ENCODE measurements around the gene NPM1.
A peak's percentile ranks its signal among the peaks of the same experiment; 100 is the strongest.
"Not testable (repeated sequence)": the region's sequence is repeated elsewhere in the genome, so short reads cannot be mapped to it uniquely, and the experiment has no call there.

NPM1 gene

DNA sequence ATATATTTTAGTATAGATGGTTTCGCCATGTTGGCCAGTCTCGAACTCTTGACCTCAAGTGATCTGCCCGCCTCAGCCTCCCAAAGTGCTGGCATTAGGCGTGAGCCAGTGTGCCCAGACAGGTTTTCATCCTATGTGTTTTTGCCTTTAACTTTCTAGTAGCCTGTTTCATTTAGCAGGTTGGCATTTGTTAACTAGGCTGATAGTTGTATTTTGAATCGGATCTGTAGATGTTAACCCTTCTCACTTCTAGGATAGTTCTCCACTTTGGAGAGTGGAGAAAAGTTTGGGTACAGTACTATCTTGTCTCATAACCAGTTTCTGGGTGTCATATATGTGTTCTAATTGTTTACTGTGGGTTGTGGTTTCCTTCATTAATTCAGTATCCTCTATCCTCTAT, 24.5 kb downstream of the NPM1 start:
- Mint-ChIP-seq H3K9me3 (no peaks in the 10 kb centered on the region), H3K4me3 (no peak overlapping the region), H3K36me3 (ENCODE audit: low read depth) (peaks cover 72% of the 10 kb centered on the region), H3K27ac (no peak overlapping the region), H3K4me1 (ENCODE audit: low read depth) (no peaks in the 10 kb centered on the region), H3K27me3 (no peaks in the 10 kb centered on the region)
- intact Hi-C loops (cut with micrococcal nuclease), result no loop called here

DNA sequence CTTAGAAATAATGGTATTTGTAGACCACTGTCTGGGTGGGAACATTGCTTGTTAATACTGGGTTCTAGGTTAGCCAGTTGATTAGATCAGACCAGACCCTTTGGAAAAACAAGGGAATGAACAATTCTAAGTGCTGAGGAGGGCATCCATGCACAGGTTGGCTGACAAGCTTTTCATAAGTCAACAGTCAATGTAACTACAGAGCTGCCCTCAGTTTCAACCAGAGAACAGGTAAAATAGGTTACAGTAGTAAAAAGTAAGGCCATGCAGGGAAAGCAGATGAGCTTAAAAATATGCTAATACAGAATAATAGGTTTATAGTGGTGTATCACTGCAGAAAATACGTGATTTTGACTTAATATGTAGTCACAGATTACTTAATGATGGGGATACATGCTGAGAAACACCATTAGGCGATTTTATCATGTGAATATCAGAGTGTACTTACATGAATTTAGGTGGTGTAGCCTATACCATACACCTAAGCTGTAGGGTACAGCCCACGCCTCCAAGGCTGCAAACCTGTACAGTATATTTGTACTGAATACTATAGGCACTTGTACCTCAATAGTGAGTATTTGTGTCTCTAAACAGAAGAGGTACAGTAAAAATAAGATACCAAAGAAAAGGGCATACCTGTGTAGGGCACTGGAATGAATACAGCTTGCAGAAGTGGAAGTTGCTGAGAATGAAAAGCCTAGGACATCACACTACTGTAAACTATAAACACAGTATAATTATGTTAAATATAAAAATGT, 25.7 kb downstream of the NPM1 start:
- Mint-ChIP-seq H3K27me3 (peaks cover under 1% of the 10 kb centered on the region), H3K4me3 (no peak overlapping the region), H3K27ac (no peak overlapping the region), H3K4me1 (ENCODE audit: low read depth) (peaks cover under 1% of the 10 kb centered on the region), H3K36me3 (ENCODE audit: low read depth) (peaks cover 60% of the 10 kb centered on the region), H3K9me3 (no peaks in the 10 kb centered on the region)
- intact Hi-C loops (cut with micrococcal nuclease), result no loop called here

DNA sequence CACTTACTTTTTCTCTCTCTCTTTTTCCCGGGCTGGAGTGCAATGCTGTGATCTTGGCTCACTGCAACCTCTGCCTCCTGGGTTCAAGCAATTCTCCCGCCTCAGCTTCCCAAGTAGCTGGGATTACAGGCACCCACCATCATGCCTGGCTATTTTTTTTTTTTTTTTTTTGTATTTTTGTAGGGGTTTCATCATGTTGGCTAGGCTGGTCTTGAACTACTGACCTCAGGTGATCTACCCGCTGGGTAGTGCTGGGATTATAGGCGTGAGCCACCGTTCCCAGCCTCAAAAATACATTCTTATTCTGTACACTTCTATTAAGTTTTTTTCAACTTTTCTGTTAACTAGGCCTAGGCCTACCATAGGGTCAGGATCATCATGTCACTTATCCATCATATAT, 26.3 kb downstream of the NPM1 start:
- H3K27ac Mint-ChIP-seq; H3K9me3 Mint-ChIP-seq; intact Hi-C loops (cut with micrococcal nuclease); H3K4me3 Mint-ChIP-seq; H3K27me3 Mint-ChIP-seq; H3K4me1 Mint-ChIP-seq (ENCODE audit: low read depth): not testable (repeated sequence)
- peaks cover 54% of the 10 kb centered on the region for H3K36me3 Mint-ChIP-seq (ENCODE audit: low read depth)

DNA sequence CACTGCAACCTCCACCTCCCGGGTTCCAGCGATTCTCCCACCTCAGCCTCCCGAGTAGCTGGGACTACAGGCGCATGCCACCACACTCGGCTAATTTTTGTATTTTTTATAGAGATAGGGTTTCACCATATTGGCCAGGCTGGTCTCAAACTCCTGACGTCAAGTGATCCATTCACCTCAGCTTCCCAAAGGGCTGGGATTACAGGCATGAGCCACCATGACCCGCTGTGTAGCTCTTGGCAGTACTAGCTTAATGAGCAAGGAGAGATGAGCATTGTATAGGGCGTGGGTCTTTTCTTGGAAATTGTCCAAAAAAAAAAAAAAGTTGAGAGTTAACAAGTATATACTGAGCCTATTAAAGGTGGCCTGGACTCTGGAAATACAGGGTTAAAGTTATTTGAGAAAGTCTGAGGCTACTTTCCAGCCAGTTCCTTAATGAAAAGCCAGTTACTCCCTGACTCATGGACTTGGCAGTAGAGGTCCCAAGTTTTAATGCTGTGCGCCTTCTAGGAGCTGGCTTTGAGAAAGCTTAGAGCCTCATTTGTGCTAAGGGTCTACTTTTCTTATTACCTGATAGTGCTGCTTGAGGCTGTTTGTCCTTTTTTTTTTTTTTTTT, 27.6 kb downstream of the NPM1 start:
- intact Hi-C loops (cut with micrococcal nuclease), result no loop called here
- Mint-ChIP-seq H3K27ac (no peak overlapping the region), H3K4me1 (ENCODE audit: low read depth) (peaks cover 13% of the 10 kb centered on the region), H3K4me3 (no peak overlapping the region), H3K9me3 (no peaks in the 10 kb centered on the region), H3K36me3 (ENCODE audit: low read depth) (peaks cover 41% of the 10 kb centered on the region), H3K27me3 (peaks cover 14% of the 10 kb centered on the region)

DNA sequence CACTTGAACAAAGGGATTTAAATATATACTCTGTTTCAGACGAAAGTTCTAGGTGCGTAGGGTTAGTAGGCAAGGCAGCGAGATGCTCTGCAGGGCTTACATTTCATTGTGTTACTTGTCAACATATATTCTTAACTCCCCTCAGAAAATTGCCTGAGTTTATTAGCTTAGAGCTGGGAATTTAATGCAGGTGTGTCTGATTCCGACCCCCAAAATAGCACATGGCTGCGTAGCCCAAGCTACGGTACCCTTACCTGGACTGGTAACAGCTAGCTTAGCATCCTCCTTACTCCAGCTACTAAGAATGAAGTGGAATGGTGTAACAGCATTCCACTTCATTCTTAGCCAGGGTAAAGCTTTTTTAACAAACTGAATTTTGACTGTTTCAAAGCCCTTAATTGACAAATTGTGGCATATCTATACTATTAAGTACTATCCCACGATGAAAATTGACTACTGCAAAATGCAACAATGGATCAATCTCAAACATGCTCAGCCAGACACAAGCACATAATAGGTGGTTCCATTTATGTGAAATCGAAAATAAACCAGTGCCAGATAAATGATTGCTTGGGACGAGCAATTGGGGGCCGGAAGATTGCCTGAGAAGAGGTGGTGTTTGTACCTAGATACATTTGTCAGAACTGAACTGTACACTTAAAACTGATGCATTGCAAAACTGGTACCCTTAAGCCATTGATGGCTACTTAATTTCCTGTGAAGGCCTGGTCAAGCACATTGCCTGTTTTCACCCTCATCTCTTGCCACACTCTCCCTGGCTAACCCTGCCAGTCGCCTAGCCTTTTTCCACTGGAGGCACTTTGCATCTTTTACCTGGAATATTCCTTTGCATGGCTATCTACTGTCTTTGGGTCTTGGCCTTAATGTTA, 28.8 kb downstream of the NPM1 start:
- Mint-ChIP-seq H3K9me3 (no peaks in the 10 kb centered on the region), H3K4me1 (ENCODE audit: low read depth) (peaks cover 21% of the 10 kb centered on the region), H3K27me3 (peaks cover 26% of the 10 kb centered on the region), H3K4me3 (no peak overlapping the region), H3K27ac (no peak overlapping the region), H3K36me3 (ENCODE audit: low read depth) (peaks cover 29% of the 10 kb centered on the region)
- intact Hi-C loops (cut with micrococcal nuclease), result no loop called here

DNA sequence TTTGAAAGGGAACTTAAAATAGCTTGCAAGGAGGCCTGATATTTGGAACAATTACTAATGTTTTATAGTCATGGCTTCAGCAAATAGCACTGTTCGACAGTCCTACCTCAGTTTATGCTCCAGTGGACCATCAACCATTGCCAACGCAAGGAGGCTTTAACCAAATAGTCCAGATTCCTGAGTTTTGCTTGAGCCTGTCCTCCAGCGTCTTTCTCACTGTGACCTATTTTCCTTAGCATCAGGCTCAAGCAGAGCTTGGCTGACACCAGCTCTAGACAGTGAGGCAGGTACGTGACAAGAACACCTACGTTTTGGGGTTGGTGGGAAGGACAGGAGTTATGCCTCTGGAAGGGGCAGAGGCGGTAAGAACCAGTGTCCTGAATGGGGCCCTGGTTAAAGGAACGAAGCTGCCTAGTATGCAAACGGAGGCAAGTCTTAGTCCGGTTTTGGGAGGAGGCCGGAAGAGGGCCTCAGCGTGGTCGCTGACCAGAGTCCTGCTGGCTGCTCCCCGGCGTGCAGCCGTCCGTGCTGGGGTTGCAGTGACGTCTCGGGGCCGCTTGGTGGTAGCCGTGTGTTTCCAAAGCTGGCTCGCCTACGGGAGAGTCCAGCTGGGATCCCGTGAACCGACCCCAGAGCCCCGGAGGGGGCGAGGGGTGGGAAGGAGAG, 30.8 kb downstream of the NPM1 start:
- peaks cover 21% of the 10 kb centered on the region for H3K4me1 Mint-ChIP-seq (ENCODE audit: low read depth)
- H3K4me3 Mint-ChIP-seq, result peak overlapping the region; percentile 63
- peaks cover 9% of the 10 kb centered on the region for H3K36me3 Mint-ChIP-seq (ENCODE audit: low read depth)
- no peaks in the 10 kb centered on the region for H3K9me3 Mint-ChIP-seq
- intact Hi-C loops (cut with micrococcal nuclease), result loop anchor here (1.0 kb wide), 1 partner anchor 490 kb away; no protein-coding TSS in a partner anchor
- H3K27me3 Mint-ChIP-seq, result peaks cover 47% of the 10 kb centered on the region
- H3K27ac Mint-ChIP-seq, result no peak overlapping the region

DNA sequence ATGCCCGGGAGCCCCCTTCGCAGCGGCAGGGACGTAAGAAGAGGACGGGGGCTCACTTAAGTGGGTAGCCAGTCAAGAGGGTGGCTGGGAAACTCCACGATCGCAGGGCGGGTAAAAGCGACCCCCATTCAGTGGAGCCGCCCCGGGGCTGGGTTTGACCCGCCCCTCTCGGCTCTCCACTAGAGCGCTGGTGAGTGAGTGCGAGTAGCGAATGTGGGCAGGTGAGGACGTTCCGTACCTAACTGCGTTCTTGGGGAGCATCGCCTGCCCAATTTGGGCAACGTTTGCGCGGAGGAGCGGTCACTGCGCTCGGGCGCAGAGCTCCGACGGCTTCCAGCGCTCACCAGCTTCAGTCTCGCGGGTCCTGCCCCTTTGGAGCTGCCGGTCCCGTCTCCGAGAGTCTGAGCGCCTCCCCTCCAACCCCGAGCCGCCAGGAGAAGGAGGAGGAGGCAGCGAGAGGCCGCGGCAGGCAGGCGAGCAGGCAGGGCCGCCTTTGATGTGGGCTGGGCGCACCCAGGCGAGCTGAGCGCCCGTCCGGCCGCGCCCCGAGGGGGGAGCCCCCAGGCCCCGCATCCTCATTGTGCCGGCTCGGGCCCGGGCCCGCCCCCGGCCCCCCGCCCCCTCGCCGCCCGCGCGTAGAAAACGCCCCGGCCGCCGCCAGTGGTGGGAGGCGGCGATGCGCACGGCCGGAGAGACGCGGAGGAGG, 31.5 kb downstream of the NPM1 start, which contains the start of gene FGF18:
FGF18 (plus strand) TSS at position 666 of the 706 bp plus-strand sequence. CDS start 553 bp downstream, outside the sequence.
- Mint-ChIP-seq H3K36me3 (ENCODE audit: low read depth) (peaks cover 2% of the 10 kb centered on the region), H3K27me3 (peaks cover 50% of the 10 kb centered on the region), H3K4me1 (ENCODE audit: low read depth) (peaks cover 21% of the 10 kb centered on the region), H3K27ac (no peak within 1 kb of the TSS), H3K4me3 (peak within 1 kb of the TSS; percentile 63), H3K9me3 (no peaks in the 10 kb centered on the region)
- intact Hi-C loops (cut with micrococcal nuclease), result loop anchor here (1.0 kb wide), 1 partner anchor 489 kb away; no protein-coding TSS in a partner anchor

DNA sequence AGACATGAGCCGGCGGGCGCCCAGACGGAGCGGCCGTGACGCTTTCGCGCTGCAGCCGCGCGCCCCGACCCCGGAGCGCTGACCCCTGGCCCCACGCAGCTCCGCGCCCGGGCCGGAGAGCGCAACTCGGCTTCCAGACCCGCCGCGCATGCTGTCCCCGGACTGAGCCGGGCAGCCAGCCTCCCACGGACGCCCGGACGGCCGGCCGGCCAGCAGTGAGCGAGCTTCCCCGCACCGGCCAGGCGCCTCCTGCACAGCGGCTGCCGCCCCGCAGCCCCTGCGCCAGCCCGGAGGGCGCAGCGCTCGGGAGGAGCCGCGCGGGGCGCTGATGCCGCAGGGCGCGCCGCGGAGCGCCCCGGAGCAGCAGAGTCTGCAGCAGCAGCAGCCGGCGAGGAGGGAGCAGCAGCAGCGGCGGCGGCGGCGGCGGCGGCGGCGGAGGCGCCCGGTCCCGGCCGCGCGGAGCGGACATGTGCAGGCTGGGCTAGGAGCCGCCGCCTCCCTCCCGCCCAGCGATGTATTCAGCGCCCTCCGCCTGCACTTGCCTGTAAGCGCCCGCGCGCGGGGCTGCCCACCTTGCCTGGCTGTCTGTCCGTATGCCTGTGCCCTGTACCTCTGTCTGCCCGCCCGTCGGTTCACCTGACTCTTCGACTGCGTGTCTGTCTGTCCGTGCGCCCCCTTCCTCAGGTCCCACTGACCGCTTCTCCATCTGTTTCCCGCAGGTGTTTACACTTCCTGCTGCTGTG, 32.2 kb downstream of the NPM1 start:
- Mint-ChIP-seq H3K9me3 (no peaks in the 10 kb centered on the region), H3K4me3 (peak overlapping the region; percentile 26), H3K36me3 (ENCODE audit: low read depth) (no peaks in the 10 kb centered on the region), H3K27ac (no peak overlapping the region), H3K27me3 (peaks cover 51% of the 10 kb centered on the region), H3K4me1 (ENCODE audit: low read depth) (peaks cover 21% of the 10 kb centered on the region)
- intact Hi-C loops (cut with micrococcal nuclease), result no loop called here

DNA sequence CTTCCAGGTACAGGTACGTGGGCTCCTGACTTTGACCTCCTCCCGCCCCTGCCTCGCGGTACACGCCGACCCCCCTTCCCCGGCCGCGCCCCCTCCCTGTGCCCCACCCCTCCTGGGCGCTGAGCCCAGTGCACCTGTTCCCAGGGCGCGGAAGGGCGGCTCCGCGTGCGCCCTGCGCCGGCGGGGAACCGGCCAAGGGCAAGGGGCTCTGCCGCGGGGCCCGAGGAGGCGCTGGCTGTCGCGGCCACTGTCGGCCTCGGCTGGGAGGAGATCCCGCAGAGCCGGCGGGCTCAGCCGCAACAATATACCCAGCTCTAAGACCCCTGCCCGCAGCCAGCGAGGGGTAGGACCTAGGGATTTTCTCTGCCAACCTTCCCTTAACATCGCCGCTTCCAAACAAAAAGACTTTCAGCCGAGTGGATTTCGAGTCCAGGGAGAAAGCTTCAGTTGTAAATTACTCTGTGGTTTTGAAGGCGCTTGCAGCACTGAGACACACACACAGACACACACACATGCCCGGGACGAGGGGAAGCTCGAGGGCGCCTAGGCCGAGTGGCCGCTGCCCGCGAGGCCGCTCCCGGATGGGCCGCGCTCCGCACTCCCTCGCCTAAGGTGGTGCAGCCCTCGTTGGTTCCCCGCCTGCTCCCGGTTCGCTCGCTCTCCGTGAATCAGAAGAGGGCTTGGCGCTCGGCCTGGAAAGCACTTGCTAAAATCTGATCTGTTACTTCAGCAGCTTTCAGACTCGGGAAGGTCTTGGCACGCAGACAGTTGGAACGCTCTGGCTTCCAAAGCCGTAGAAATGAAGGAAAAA, 33.0 kb downstream of the NPM1 start:
- H3K36me3 Mint-ChIP-seq (ENCODE audit: low read depth), result no peaks in the 10 kb centered on the region
- peaks cover 51% of the 10 kb centered on the region for H3K27me3 Mint-ChIP-seq
- intact Hi-C loops (cut with micrococcal nuclease), result no loop called here

DNA sequence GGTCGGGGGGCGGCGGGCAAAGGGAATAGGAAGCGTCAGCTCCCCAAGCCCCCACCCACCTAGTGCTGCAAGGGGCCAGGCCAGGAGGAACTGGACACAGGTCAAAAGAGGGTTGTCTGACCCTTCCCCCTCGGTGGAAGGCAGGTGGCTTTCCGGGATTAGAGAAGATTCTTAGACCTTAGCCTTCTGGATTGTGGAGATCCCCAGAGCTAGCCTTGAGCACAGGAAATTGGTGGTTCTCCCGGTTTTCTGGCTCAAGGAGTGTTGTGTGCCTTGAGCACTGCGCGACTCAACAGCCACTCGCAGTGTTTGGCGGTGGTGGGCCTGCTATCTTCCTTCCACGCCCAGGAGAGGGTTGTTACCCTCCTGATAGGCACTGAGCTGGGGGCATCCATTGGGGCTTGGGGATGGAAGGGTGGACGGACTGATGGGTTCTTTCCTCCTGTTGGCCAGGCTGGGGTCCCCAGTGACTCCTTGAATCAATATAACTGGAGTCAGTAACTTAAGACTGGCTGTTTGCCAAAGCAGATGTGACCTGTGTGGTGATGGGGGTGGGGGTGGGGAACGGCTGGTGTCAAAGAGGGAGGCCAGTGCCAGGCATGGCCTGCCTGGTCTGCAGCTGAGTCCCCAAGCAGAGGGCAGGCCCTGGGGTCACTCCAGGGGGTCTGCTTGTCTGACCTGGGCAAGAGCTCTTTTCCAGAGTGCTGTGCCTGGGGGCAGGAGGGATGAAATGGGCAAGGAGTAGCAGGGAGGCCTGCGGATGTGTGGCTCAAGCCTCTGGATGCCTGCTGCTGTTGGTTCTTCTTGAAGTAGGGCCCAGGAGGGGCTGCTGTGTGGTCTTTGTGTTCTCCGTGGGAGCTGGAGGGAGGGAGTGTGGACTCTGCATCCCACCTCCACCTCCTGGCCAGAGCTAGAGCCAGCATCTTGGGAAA, 33.9 kb downstream of the NPM1 start:
- no peaks in the 10 kb centered on the region for H3K36me3 Mint-ChIP-seq (ENCODE audit: low read depth)
- no peak overlapping the region for H3K27ac Mint-ChIP-seq
- no peak overlapping the region for H3K4me3 Mint-ChIP-seq
- H3K4me1 Mint-ChIP-seq (ENCODE audit: low read depth), result peaks cover 21% of the 10 kb centered on the region
- intact Hi-C loops (cut with micrococcal nuclease), result no loop called here
- no peaks in the 10 kb centered on the region for H3K9me3 Mint-ChIP-seq
- peaks cover 51% of the 10 kb centered on the region for H3K27me3 Mint-ChIP-seq

More for the DNA sequence above, 33.0 kb downstream of the NPM1 start:
- H3K27ac Mint-ChIP-seq, result no peak overlapping the region
- peaks cover 21% of the 10 kb centered on the region for H3K4me1 Mint-ChIP-seq (ENCODE audit: low read depth)
- H3K9me3 Mint-ChIP-seq, result no peaks in the 10 kb centered on the region
- peak overlapping the region; percentile 26 for H3K4me3 Mint-ChIP-seq

DNA sequence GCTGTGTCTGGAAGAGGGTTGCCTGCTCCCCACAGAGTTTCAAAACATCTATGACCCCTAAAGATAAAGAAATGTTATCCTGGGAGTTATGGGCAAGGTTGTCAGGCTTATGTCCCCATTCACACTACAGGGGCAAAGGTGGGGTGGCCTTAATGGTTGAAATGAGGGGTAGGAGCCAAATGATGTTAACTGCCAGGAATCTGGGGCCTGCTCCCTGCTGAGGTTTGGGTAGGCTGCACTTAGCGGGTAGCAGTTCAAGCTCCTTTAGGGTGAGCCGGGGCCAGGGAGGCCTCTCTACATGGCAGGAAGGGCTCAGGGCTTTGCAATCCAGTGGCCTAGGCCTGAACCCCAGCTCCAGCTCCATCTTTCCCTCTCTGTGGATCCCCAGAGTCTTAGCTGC, 34.8 kb downstream of the NPM1 start:
- intact Hi-C loops (cut with micrococcal nuclease), result no loop called here
- H3K27ac Mint-ChIP-seq, result no peak overlapping the region
- no peaks in the 10 kb centered on the region for H3K9me3 Mint-ChIP-seq
- H3K27me3 Mint-ChIP-seq, result peaks cover 51% of the 10 kb centered on the region
- H3K36me3 Mint-ChIP-seq (ENCODE audit: low read depth), result no peaks in the 10 kb centered on the region
- peaks cover 21% of the 10 kb centered on the region for H3K4me1 Mint-ChIP-seq (ENCODE audit: low read depth)
- H3K4me3 Mint-ChIP-seq, result no peak overlapping the region
